ENCODE results near the gene RNF182.
"Not testable (repeated sequence)": the region's sequence is repeated elsewhere in the genome, so short reads cannot be mapped to it uniquely, and the experiment has no call there.

RNF182 gene

DNA sequence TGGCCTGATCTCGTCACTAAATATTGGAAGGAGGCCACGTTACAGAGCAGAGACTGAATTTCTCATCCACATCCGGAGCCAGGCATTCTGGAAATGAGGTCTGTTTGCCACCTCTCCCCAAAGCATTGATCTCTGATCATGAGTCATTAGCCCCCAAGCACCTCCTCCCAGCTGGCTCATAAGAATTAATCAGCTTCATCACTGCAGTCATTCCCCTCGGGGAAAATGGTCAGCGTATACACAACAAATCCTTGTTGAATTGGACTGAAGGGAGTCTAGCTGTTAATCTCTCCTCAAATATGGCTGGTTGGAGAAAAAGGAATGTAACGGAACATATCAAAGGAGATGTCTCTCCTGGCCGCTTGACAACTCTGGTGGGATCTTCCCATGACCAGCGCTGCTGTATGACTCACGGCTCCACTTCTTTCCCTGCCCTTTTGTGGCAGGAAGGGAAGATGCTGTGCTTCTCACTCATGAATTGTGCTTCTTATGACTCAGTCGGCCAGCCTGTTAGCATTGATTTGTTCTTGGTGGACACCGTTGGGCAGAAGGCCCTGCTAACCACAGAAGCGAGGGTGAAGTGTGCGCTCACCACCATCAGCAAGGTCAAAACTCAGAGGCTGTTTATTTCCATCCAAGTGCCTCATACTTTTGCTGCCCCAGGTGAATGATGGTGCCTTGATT is 76.7 kb downstream of the RNF182 start:
- DNase-seq (ENCODE audit: low read depth in 1 of 2, low spot score in 1 of 2) = peak in 1 of 2 experiments; percentile 55
- in situ Hi-C loops (cut with HindIII; ENCODE audit: low pct_unique_long_range_greater_than_20kb, low sequenced_read_pairs) = no loop called here
- TF ChIP-seq JUND (IDR thresholded peaks at IDR 0.05; ENCODE audit: low read depth) = no peak

- in situ Hi-C loops (cut with HindIII; ENCODE audit: low pct_unique_long_range_greater_than_20kb, low sequenced_read_pairs) = no loop called here
- no peak for TF ChIP-seq JUND (IDR thresholded peaks at IDR 0.05; ENCODE audit: low read depth)
- no peak for DNase-seq (ENCODE audit: low read depth in 1 of 2, low spot score in 1 of 2)
These were observed 77.6 kb downstream of the RNF182 start for GRCh38 chr6:14002176-14002947.

DNA sequence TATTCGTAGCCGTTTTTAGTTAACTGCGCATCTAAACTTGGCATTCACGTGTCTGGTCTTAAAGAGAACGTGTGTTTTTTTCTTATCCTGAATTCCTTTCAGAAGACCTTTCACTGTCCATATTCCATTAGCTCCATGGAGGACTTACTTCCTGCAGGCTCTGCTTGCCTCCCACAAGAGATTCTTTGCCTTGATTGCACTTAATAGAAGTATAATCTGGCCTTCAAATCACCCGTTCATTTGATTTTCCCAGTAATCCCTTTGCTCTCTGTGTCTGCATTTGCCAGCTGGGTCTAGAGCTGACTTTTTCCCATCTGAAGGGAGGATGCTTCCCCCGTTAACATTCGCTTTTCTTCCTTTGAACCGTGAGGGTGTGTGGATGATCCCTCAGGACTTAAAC is 79.5 kb downstream of the RNF182 start:
- no peak for TF ChIP-seq JUND (IDR thresholded peaks at IDR 0.05; ENCODE audit: low read depth)
- in situ Hi-C loops (cut with HindIII; ENCODE audit: low pct_unique_long_range_greater_than_20kb, low sequenced_read_pairs) = no loop called here
- DNase-seq (ENCODE audit: low read depth in 1 of 2, low spot score in 1 of 2) = no peak

DNA sequence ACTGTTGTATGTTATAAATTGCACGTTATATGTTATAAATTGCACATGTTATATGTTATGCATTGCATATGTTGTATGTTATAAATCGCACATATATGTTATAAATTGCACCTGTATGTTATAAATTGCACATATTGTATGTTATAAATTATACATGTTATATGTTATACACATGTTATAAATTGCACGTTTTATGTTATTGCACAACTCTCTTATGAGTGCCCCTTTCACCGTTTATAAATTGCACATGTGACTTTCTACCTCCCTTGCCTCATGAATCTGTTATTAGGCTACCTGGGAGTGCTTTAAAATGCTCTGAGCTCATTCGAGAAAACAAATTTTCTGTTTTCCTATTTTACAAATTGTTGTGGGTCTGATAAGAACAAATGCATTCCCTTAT is 84.1 kb downstream of the RNF182 start:
- in situ Hi-C loops (cut with HindIII; ENCODE audit: low pct_unique_long_range_greater_than_20kb, low sequenced_read_pairs) = no loop called here
- no peak for DNase-seq (ENCODE audit: low read depth in 1 of 2, low spot score in 1 of 2)
- TF ChIP-seq JUND (IDR thresholded peaks at IDR 0.05; ENCODE audit: low read depth) = no peak

- TF ChIP-seq JUND (IDR thresholded peaks at IDR 0.05; ENCODE audit: low read depth) = no peak
- DNase-seq (ENCODE audit: low read depth in 1 of 2, low spot score in 1 of 2) = no peak
- in situ Hi-C loops (cut with HindIII; ENCODE audit: low pct_unique_long_range_greater_than_20kb, low sequenced_read_pairs) = no loop called here
These were observed 84.7 kb downstream of the RNF182 start for GRCh38 chr6:14009431-14009830.

- TF ChIP-seq JUND (IDR thresholded peaks at IDR 0.05; ENCODE audit: low read depth) = no peak
- no peak for DNase-seq (ENCODE audit: low read depth in 1 of 2, low spot score in 1 of 2)
- in situ Hi-C loops (cut with HindIII; ENCODE audit: low pct_unique_long_range_greater_than_20kb, low sequenced_read_pairs) = no loop called here
These were observed 85.5 kb downstream of the RNF182 start for GRCh38 chr6:14010275-14010674.

GRCh38 chr6:14012313-14013030 is 87.7 kb downstream of the RNF182 start:
- in situ Hi-C loops (cut with HindIII; ENCODE audit: low pct_unique_long_range_greater_than_20kb, low sequenced_read_pairs) = no loop called here
- no peak for DNase-seq (ENCODE audit: low read depth in 1 of 2, low spot score in 1 of 2)
- TF ChIP-seq JUND (IDR thresholded peaks at IDR 0.05; ENCODE audit: low read depth) = no peak

DNA sequence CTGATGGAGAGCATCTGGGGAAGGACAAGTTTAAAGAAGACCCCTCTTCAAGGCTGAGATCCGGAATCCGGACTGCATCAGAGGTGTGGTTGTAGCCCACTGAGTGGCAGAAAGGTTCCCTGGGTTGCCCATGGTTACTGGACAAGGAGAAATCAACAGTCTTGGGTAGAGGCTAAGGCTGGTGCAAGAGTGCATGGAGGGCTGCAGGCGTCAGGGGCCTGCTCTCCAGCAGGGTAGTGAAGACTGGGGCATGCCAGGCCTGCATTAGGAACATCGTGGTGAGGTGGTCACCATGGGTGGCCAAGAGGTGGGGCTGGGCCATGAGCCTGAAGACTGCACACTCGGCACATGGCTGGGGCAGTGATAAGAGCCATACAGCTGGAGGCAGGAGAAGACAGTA is 91.2 kb downstream of the RNF182 start:
- in situ Hi-C loops (cut with HindIII; ENCODE audit: low pct_unique_long_range_greater_than_20kb, low sequenced_read_pairs) = no loop called here

GRCh38 chr6:14016432-14016831 is 91.7 kb downstream of the RNF182 start:
- no peak for DNase-seq (ENCODE audit: low read depth in 1 of 2, low spot score in 1 of 2)
- TF ChIP-seq JUND (IDR thresholded peaks at IDR 0.05; ENCODE audit: low read depth) = no peak
- in situ Hi-C loops (cut with HindIII; ENCODE audit: low pct_unique_long_range_greater_than_20kb, low sequenced_read_pairs) = no loop called here

More for the DNA sequence above, 91.2 kb downstream of the RNF182 start:
- DNase-seq (ENCODE audit: low read depth in 1 of 2, low spot score in 1 of 2) = no peak
- no peak for TF ChIP-seq JUND (IDR thresholded peaks at IDR 0.05; ENCODE audit: low read depth)

DNA sequence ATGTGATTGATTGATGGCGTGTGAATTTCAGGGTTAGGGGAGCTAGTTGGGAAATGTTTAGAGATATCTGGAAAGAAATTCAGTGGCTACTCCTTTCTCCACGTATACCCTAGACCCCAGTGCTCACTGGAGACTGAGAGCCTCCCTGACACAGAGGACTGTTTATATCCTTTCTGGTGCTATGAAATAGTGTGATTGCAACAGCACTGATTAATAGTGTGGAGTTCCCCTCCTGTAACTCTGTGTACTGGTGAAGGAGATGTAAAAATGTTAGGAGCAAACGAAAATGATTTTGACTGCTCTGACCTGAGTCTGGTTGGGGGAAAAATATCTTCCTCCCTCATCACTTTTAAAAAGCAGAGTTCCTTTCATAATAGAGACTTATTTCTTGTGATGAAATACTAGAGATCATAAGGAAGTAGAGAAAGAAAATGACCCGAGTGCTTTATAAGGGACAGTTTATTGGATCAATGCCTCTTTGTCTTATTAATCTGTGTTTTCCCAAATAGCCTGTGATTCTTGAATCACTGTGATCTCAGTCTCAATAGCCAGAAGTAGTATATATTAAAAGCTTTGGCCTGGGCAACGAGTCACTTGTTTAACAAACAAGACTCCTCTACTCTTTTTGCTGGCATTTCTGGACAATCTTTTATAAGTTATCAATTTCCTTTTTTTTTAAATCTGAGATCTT is 92.3 kb downstream of the RNF182 start:
- in situ Hi-C loops (cut with HindIII; ENCODE audit: low pct_unique_long_range_greater_than_20kb, low sequenced_read_pairs) = no loop called here
- no peak for TF ChIP-seq JUND (IDR thresholded peaks at IDR 0.05; ENCODE audit: low read depth)
- DNase-seq (ENCODE audit: low read depth in 1 of 2, low spot score in 1 of 2) = no peak

DNA sequence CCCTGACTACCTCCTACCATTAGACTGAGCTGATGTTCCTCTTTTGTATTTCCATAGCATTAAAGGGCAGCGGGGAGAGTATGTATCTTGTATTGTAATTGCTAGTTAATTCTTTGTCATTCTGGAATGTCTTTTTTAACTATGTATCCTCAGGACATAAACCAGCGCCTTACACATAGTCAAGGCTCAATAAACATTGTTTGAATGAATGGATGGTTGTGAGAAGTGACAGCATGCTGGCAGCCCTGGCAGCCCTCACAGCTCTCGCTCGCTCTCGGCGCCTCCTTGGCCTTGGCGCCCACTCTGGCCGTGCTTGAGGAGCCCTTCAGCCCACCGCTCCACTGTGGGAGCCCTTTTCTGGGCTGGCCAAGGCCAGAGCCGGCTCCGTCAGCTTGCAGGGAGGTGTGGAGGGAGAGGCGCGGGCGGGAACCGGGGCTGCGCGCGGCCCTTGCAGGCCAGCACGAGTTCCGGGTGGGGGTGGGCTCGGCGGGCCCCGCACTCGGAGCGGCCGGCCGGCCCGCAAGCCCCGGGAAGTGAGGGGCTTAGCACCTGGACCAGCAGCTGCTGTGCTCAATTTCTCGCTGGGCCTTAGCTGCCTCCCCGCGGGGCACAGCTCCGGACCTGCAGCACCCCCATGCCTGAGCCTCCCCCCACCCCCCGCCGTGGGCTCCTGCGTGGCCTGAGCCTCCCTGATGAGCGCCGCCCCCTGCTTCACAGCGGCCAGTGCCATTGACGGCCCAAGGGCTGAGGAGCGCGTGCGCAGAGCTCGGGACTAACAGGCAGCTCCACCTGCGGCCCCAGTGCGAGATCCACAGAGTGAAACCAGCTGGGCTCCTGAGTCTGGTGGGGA is 93.1 kb downstream of the RNF182 start:
- in situ Hi-C loops (cut with HindIII; ENCODE audit: low pct_unique_long_range_greater_than_20kb, low sequenced_read_pairs) = no loop called here
- no peak for DNase-seq (ENCODE audit: low read depth in 1 of 2, low spot score in 1 of 2)
- no peak for TF ChIP-seq JUND (IDR thresholded peaks at IDR 0.05; ENCODE audit: low read depth)

DNA sequence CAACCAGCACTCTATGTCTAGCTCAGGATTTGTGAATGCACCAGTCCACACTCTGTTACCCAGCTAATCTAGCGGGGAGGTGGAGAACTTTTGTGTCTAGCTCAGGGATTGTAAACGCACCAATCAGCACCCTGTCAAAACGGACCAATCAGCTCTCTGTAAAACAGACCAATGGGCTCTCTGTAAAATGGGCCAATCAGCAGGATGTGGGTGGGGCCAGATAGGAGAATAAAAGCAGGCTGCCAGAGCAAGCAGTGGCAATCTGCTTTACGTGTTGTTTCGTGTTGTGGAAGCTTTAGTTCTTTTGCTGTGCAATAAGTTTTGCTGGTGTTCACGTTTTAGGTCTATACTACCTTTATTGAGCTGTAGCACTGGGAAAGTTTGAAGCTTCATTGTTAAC is 93.8 kb downstream of the RNF182 start:
- DNase-seq (ENCODE audit: low read depth in 1 of 2, low spot score in 1 of 2); in situ Hi-C loops (cut with HindIII; ENCODE audit: low pct_unique_long_range_greater_than_20kb, low sequenced_read_pairs): not testable (repeated sequence)

Data from T47D (cell line).